GM12892 (cell line): ENCODE results near the gene PTPRN2.

Experiments
- POLR2A ChIP-seq: IDR thresholded peaks from 2 replicates; pipeline ENCODE4 v1.6.1; 2011; ENCODE audit warnings: low read depth, low read length, control low read depth
- POLR2AphosphoS5 ChIP-seq: IDR thresholded peaks from 2 replicates; pipeline ENCODE4 v1.6.1; 2011; ENCODE audit warnings: low read depth, low read length, control low read depth
- TAF1 ChIP-seq: IDR thresholded peaks from 2 replicates; pipeline ENCODE4 v1.6.1; 2011; ENCODE audit warnings: low read depth, mild to moderate bottlenecking, control low read depth, low read length, borderline replicate concordance

GRCh38 chr7:158588085-158588877, 658 bp upstream of the PTPRN2 start:
- TF ChIP-seq POLR2A (no peak), POLR2AphosphoS5 (no peak), TAF1 (no peak)
